Fibroblast of peridontal ligament (primary cell): ENCODE measurements around the gene AAR2.

Source experiments
- DNase-seq: peaks from one replicate; pipeline ENCODE4 v3.0.0-alpha.2; 2010; ENCODE audit errors: extremely low read depth

The AAR2 gene

DNA sequence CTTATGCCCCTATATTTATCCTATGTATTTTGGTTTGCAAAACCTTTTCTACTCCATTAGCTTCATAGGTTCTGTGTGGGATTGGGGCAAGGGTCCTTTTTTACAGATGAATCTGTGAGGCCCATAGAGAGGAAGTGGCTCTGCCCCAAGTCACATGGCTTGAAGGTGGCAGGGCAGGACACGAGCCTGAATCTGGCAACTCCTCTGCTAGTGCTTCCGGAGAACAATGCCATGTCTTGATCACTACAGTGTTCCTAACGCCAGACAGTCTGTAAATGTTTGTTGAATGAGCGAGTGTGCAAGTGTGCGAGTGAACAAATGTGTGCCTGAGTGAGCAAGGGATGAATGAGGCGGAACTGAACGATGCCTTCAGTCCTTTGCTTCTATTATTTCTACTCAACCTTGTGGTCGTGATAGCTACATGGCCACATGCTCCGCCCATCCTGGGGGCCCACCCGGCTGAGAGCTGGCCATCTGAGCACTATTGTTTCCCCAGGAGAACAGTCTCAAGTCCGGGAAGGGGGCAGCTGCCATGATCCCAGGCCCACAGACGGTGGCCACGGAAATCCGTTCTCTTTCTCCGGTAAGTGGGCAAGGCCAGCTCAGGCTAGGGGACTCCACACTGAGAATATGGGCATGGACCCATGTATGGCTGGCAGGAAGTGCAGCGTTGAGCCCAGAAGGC is 17.8 kb upstream of the AAR2 start:
- no peak for DNase-seq

GRCh38 chr20:36219671-36220220 is 16.5 kb upstream of the AAR2 start:
- DNase-seq: no peak

GRCh38 chr20:36225666-36226065 is 10.6 kb upstream of the AAR2 start:
- DNase-seq: no peak

- DNase-seq: no peak
These were observed 7.5 kb upstream of the AAR2 start for GRCh38 chr20:36228770-36229169.

DNA sequence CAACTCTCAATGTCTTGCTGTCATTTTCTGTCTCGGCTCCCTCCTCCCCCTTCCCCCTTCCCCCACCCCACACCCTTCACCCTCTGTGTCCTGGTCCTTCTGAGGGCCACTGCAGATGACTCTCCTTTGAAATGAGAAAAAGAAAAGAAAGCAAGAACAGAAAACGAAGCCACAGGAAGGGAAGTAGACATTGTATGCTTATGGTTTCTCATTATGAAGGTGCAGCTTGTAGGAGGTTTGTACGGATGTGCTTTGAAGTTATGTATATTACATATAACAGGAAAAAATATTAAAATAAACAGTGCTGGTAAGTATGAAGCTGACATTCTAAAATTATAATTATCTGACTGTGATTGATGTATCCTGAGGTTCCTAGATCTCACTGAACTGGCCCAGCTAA is 6.3 kb upstream of the AAR2 start:
- no peak for DNase-seq

- no peak for DNase-seq
These were observed 4.9 kb upstream of the AAR2 start for GRCh38 chr20:36231331-36231730.

DNA sequence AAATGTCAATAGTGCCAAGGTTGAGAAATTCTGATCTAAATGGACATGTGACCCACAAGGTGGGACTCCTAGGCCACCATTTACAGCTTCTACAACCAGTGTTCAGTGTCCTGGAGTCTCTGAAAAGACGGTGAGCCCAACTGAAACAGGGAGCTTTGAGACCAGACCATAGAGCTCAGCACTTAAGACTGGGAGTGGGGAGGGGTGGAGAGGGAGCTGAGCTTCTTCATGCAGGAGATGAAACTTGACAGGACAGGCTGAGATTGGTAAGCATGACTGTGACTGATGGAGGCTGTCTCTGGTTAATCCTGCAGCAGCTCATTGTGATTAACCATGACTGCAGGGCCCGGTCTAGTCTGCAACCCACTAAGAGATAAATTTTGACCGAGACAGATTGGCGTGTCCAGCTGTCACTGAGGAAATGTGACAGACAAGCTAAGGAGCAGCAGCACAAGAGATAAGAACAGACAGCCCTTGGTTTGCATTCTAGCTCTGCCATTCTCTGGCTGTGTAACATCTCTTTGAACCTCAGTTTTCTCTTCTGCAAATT is 1.4 kb upstream of the AAR2 start:
- DNase-seq: no peak

DNA sequence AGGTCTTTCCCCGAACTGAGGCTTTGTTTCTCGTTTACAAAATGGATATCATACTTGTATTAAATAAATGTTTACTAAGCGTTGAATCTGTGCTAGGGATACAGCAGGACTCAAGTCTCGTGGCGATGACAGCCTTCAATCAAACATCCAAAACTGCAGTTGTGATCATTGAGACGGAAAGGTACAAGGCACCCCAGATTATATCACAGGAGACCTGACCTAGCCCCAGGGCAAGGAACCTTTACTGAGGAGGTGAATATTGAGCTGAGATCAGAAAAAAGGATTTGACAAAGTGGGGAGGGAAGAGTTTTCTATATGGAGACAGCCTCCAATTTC is 476 bp downstream of the AAR2 start:
- DNase-seq: no peak

GRCh38 chr20:36237477-36237876 is 1.2 kb downstream of the AAR2 start:
- no peak for DNase-seq

GRCh38 chr20:36238153-36238552 is 1.9 kb downstream of the AAR2 start:
- no peak for DNase-seq

- no peak for DNase-seq
These were observed 2.5 kb downstream of the AAR2 start for GRCh38 chr20:36238760-36239159.

DNA sequence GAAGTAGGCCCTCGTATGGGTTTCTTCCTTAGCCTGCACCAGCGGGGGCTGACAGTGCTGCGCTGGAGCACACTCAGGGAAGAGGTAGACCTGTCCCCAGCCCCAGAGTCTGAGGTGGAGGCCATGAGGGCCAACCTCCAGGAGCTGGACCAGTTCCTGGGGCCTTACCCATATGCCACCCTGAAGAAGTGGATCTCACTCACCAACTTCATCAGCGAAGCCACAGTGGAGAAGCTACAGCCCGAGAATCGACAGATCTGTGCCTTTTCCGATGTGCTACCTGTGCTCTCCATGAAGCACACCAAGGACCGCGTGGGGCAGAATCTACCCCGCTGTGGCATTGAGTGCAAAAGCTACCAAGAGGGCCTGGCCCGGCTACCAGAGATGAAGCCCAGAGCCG is 3.8 kb downstream of the AAR2 start:
- DNase-seq: no peak

DNA sequence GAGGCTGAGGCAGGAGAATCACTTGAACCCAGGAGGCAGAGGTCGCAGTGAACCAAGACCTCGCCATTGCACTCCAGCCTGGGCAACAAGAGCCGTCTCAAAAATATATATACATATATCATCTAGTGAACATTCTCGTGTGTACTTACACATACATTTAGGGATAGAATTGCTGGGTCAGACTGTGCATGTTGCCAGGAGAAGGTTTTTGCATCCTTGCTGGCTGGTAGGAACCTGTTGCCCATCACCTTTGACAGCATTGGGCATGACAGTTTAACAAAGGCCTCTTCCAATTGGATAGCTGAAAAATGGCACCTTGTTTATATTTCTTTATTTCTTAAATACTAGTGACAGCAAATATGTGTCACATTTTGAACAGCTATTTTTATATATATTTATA is 5.4 kb downstream of the AAR2 start:
- no peak for DNase-seq

DNA sequence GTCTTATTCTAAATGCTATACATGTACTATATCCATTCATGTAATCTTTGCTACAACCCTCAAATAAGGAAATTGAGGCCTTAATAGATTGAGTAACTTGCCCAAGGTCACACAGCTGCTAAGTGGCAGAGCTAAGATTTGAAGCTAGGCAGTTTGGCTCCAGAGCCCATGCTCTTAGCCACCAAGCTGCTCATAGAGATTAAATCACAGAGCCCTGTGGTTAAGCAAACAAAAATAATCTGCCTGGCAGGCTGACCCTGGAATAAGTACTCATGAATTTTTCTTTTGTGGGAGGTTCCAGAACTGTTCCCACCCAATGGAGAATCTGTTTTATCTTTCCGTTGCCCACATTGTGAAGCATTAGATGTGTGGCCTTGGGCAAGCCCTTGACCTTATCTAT is 7.4 kb downstream of the AAR2 start:
- no peak for DNase-seq

- no peak for DNase-seq
These were observed 10.1 kb downstream of the AAR2 start for GRCh38 chr20:36246401-36246800.

DNA sequence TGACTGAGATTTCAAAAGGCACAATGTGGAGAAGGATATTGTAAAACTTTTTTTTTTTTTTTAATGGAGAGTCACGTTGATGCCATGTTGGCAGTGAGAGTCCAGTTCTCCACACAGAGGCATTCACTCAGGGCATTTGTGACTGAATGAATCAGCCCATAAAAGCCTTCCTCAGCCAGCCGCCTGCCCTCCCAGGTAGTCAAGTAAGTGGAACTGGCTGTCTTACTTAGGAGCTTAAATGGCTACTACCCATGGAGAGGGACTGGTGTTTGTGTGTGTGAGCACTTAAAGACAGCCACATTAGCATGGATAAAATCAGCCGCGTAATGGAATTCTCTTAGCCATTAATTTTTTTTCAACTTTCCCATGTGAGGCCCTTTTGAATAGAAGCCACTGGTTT is 12.6 kb downstream of the AAR2 start:
- no peak for DNase-seq

- DNase-seq: no peak
These were observed 13.2 kb downstream of the AAR2 start for GRCh38 chr20:36249450-36249849.

GRCh38 chr20:36251426-36251825 is 15.1 kb downstream of the AAR2 start:
- DNase-seq: no peak

DNA sequence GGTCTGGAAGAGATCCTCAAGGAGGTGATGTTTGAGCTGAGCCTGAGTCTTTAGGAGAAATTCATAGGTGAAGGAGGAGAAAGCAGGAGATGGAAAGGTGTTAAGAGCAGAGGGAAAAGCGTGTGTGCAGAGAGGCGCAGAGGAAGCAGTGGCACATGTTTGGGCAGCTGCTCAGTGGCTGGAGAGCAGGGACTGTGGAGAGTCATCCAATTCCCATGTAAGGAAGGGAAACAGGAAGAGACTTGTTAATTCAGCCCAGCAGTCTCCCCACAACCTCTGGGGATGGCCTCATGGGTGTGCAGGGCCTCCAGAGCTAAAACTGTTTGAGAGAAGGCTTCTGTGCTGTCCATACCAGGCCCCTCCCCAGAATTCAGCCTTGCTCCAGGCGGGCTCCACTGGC is 16.2 kb downstream of the AAR2 start:
- DNase-seq: no peak

DNA sequence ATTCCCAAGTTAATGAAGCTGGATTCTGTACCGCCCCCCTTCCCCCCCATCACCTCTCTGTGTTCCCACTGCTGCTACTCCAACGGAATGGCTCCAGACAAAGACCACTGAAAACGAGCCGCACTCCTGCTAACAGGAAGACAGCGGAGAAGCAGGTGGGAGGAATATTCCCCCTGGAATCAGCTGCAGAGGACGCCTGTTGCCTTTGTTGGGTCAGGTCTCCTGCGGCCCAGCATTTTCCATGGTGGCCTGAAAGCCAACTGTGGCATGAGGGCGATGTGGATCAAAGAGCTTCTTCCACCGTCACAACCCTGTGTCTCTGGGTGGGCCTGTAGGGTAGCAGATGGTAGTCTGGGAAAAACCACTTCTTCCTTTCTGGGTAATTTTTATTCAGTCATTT is 16.8 kb downstream of the AAR2 start:
- DNase-seq: no peak

- DNase-seq: no peak
These were observed 17.8 kb downstream of the AAR2 start for GRCh38 chr20:36254076-36254475.

DNA sequence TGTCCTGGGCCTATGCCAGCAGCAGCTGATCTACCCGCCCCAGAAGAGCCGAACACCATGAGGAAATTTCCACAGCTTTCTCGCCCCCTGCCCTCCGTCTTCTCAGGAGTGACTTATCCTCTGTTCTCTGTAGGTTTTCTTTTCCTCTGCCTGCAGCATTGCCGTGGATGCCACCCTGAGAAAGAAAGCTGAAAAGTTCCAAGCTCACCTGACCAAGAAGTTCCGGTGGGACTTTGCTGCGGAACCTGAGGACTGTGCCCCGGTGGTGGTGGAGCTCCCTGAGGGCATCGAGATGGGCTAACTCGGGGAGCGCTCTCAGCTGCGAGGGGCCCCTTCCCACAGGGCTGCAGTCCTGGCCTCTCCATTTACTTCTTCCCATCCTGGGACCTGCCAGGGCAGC is 19.2 kb downstream of the AAR2 start:
- DNase-seq: no peak

DNA sequence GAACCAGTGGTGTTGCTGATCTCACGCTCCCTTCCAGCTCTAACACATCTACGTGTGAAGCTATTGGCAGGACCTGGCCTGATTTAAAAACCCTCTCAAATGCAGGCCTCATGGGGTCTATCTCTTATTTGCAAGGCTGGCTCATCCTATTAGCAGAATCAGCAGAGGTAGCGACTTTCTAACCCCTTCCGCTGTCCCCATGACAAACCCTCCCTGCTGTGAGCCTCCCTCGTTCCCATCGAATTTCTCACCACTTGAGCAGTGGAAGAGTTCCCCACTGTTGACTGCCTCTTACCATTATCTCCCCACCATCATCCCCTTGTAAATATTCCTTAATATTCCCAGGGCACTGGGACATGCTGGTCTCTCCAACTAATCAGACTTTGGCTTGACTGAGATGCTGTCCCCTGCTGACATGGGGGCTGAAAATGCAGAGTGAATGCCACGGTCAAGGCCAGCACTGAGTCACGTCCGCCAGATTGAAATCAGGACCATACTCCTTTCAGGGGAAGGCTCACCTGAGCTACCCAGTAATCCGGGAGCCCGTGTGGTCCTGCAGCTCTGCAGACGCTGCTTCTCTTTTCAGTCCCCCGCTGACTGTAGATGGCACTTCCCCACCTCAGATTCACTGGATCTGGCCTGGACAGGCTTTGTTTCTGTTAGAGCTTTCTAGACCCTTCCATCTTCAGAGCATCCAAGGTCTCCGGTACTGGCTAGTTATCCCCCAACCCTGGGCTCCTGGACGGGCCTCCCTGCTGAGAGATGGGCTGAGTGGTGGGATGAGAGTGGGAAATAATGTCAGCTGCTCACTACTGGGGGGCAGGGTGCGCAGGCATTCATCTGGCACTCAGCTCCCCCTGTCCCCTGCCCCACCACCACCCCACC is 23.1 kb downstream of the AAR2 start:
- no peak for DNase-seq
